GM12891 (cell line): ENCODE measurements around the gene BICC1.

Experiments used
- POLR2A ChIP-seq: IDR thresholded peaks from 2 replicates; pipeline ENCODE4 v1.6.1; 2011; ENCODE audit warnings: low read depth, low read length, control low read depth
- TAF1 ChIP-seq: IDR thresholded peaks from 2 replicates; pipeline ENCODE4 v1.6.1; 2011; ENCODE audit warnings: low read depth, low read length, control low read depth

DNA sequence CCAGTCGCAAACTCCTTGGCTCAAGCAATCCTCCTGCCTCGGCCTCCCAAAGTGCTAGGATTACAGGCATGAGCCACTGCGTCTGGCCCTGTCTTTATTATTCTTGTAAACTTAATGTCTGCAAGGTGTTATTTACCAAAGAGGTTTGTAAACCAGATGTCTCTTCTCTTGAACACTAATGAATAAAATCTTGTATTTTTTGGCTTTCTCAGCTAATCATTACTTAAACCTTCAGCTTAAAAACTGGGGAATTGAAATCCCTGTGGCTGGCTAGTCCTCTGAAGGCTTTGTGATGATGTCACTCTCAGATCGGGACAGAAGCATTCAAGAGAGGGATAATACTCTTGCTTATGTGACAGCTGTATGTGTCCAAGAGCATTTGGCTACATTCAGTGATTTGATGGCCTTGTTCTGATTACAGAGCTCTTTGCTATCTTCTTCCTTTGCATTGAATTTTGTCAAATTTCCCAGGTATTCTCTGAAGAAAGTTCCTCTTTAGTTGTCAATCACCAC, 130.3 kb downstream of the BICC1 start:
- TF ChIP-seq POLR2A = no peak
- no peak for TF ChIP-seq TAF1
